KOPT-K1 (cell line): ENCODE data around the gene PPFIA2.
"Not testable (repeated sequence)": the region's sequence is repeated elsewhere in the genome, so short reads cannot be mapped to it uniquely, and the experiment has no call there.

ENCODE experiments used
- H3K27ac ChIP-seq: fragments of 200-600 bp; sonication (generic); 2 replicates; pipeline ENCODE4 v1.5.1; 2016; ENCODE audit warnings: antibody characterized with exemption, mild to moderate bottlenecking, low read depth, low read length; ENCODE audit not compliant: poor library complexity, severe bottlenecking
- H3K36me3 ChIP-seq: fragments of 200-600 bp; sonication (generic); 2 replicates; pipeline ENCODE4 v1.5.1; 2017; ENCODE audit warnings: antibody characterized with exemption, mild to moderate bottlenecking, low read length, moderate library complexity; ENCODE audit not compliant: insufficient read depth
- H3K9me3 ChIP-seq: fragments of 200-600 bp; sonication (generic); 2 replicates; pipeline ENCODE4 v1.5.1; 2017; ENCODE audit warnings: antibody characterized with exemption, low read length, mild to moderate bottlenecking; ENCODE audit not compliant: insufficient read depth, poor library complexity, severe bottlenecking

Gene PPFIA2

GRCh38 chr12:81231574-81232368, 527.4 kb downstream of the PPFIA2 start:
- Histone ChIP-seq H3K27ac (no peak overlapping the region), H3K36me3 (no peaks in the 10 kb centered on the region)

DNA sequence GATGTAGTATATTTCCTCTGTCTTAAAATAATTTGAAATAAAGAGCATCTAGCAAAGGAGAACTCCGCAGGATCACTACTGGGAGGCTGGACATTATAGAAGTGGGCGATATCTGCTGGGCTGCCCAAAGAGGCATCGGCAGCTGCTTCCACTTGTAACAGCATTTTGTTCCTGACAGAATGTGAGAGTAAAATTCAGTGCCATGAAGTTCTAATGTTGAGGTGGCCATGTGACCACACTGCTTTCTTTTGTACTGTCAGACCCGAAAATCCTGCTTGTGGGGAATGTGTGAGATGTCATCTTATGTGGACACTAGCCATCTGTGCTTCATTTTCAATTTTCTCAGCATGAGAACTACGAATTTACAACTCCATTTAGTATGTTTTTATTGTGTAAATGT, 529.4 kb downstream of the PPFIA2 start:
- Histone ChIP-seq H3K36me3 (no peaks in the 10 kb centered on the region), H3K27ac (no peak overlapping the region), H3K9me3 (no peaks in the 10 kb centered on the region)

More at GRCh38 chr12:81231574-81232368, 527.4 kb downstream of the PPFIA2 start:
- no peaks in the 10 kb centered on the region for H3K9me3 ChIP-seq

- Histone ChIP-seq H3K27ac (no peak overlapping the region), H3K36me3 (no peaks in the 10 kb centered on the region), H3K9me3 (no peaks in the 10 kb centered on the region)
Observed at GRCh38 chr12:81224626-81225025, 534.5 kb downstream of the PPFIA2 start.

DNA sequence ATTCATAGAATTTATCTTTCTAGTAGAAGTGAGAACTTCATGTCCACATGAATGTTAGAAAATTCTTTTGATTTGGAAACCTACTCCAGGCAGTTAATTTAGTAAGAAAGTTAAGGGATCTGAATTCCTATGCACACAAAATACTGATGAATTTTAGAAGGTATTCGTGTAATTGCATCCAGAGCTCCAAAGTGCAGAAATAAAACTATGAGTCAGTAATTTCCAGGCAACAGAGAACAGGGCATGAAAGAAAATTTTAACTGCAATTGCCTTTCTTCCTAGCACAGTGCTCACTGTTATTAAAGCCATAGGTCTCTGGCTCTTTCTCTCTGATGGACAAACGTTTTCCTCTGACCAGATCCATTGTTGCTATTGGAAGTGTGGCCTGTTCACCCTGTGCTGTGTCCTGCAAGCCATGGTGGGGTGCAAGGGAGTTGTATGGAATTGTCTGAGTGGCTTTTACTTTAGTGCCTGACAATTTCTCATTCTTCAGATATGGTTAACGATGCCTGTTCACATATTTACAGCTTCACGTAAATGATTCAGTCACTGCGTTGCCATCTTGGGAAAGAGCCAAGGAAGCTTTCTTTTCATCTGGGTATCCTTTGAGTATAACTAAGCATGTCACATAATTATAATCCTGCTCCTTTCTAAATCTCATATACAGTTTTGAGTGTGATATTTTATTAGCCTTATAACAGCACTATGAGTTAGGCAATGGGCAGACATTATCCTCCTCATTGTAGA, 536.1 kb downstream of the PPFIA2 start:
- no peaks in the 10 kb centered on the region for H3K36me3 ChIP-seq
- no peak overlapping the region for H3K27ac ChIP-seq
- no peaks in the 10 kb centered on the region for H3K9me3 ChIP-seq

DNA sequence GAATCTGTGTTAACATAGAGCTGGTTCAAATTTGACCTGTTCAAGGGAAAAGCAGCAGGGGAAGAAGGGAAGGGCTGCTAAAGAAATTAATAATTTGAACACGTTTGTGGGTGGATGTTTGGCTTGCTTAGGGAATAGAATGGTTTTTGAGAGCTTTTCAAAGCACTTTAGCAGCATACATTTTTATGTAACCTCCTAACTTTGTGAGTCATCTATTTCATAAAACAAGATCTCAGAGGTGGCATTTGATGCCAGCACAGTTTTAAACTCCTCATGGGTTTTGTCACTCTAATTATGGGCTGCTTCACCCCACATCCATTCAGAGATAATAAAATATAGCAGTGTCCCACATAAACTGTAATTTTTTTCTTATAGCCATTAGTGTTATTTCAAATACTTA, 537.5 kb downstream of the PPFIA2 start:
- no peak overlapping the region for H3K27ac ChIP-seq
- H3K36me3 ChIP-seq, result no peaks in the 10 kb centered on the region
- H3K9me3 ChIP-seq, result no peaks in the 10 kb centered on the region

DNA sequence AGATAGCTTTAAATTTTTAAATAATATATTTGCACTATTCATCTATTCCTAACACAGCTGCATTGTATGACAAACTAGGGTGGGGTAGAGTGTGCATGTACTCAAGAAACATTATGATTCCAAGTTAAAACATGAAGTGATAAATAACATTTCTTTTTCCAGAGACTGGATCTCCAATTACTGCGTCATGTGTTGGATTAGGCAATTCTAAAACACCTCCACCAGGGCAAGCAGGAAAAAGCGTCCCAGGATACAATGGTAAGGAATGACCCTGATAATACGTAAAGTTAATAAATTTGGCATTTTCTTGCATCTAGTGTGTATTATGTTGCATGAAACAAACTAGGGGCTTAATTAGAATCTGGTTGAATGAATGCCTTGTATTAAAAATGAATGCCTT, 542.4 kb downstream of the PPFIA2 start:
- Histone ChIP-seq H3K27ac (no peak overlapping the region), H3K9me3 (no peaks in the 10 kb centered on the region), H3K36me3 (no peaks in the 10 kb centered on the region)

- Histone ChIP-seq H3K27ac (no peak overlapping the region), H3K9me3 (no peaks in the 10 kb centered on the region), H3K36me3 (no peaks in the 10 kb centered on the region)
Observed at GRCh38 chr12:81212996-81213696, 546.0 kb downstream of the PPFIA2 start.

DNA sequence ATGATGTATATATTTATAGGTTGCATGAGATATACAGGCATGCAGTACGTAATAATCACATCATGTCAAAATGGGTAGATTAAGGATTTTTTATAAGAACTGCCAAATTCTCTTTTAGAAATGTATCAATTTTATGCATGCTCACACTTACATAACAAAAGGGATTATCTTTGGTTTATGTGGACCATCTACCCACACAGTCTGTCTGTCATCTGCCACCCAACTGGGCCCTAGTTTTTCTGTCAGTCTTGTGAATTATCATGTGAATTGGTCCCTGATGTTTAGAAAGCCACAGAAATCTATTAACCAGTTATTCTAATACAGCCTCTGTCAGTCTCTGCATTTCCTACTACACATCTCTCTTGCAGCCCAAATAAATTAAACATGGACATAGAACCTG, 547.8 kb downstream of the PPFIA2 start:
- Histone ChIP-seq H3K36me3 (no peaks in the 10 kb centered on the region), H3K9me3 (no peaks in the 10 kb centered on the region), H3K27ac (no peak overlapping the region)

DNA sequence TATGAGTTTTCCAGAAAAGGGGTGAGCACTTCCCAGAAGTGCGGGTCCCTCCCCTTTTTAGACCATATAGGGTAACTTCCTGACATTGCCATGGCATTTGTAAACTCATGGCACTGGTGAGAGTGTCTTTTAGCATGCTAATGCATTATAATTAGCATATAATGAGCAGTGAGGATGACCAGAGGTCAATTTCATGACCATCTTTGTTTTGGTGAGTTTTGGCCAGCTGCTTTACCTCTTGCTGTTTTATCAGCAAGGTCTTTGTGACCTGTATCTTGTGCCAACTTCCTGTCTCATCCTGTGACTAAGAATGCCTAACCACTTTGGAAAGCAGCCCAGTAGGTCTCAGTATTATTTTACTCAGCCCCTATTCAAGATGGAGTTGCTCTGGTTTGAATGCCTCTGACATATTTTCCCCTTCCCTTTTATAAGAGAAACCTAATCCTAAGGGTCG, 549.4 kb downstream of the PPFIA2 start:
- H3K27ac ChIP-seq, H3K9me3 ChIP-seq, H3K36me3 ChIP-seq: not testable (repeated sequence)

DNA sequence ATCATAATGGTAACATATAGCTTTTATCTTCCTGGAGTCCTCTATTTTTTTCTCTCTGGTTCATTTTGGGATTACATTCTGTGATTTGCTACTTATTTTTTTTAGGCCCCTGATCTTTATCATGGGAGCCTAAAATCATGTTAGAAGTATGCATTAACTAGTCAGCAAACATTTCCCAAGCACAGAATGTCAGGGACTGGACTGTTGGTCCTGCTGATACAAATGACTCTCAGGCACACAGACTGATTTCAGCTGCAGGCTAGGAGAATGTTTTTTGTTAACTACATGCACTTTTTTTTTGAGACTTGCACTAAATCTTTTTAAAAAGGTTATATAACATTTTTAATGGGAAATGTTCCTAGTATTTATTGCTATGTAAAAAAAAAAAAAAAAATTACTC, 550.1 kb downstream of the PPFIA2 start:
- Histone ChIP-seq H3K36me3 (no peaks in the 10 kb centered on the region), H3K9me3 (no peaks in the 10 kb centered on the region), H3K27ac (no peak overlapping the region)

DNA sequence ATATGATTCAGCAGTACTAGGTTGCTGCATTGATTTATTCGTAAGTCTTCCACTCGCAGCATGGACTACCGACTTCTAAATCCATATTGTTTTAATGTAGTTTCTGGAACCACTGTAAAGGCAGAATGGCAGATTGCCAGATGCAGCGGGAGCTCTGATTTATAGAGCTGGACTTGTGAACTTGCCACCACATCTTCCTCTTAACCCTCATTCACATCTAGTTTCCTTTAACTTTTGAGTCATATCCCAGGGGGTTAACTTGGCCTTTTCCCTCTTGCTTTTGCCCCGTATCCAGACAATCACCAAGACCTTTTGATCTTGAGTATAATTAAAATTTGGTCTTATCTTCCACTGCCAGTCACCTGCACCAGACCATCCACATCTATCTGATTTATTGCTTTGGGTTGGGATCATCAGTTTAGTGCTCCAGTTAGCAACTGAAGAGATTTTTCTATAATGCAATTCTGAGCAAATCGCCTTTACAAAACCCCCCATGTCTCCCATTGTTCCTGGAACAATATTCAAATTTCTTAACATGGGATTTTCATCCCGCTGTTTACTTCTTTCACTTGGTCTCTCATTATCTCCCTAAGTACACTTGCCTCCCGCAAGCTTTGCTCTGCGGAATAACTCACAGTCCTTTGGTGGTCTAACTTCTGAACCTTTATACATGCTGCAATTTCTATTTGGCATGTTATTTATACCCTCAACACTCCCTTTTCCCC, 550.8 kb downstream of the PPFIA2 start:
- Histone ChIP-seq H3K9me3 (no peaks in the 10 kb centered on the region), H3K36me3 (no peaks in the 10 kb centered on the region), H3K27ac (no peak overlapping the region)
